ENCODE results near the gene CCDC88C.

DNA sequence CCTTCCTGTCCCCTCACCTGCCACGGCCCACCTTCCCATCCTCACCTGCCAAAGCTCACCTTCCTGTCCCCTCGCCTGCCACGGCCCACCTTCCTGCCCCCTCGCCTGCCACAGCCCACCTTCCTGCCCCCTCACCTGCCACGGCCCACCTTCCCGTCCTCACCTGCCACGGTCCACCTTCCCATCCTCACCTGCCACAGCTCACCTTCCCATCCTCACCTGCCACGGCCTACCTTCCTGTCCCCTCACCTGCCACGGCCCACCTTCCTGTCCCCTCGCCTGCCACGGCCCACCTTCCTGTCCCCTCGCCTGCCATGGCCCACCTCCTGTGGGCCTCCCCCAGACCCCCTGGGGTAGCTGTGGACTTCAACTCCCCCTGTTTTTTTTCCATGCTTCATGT, 124.3 kb downstream of the CCDC88C start:
- TF ChIP-seq, protein P1, sequence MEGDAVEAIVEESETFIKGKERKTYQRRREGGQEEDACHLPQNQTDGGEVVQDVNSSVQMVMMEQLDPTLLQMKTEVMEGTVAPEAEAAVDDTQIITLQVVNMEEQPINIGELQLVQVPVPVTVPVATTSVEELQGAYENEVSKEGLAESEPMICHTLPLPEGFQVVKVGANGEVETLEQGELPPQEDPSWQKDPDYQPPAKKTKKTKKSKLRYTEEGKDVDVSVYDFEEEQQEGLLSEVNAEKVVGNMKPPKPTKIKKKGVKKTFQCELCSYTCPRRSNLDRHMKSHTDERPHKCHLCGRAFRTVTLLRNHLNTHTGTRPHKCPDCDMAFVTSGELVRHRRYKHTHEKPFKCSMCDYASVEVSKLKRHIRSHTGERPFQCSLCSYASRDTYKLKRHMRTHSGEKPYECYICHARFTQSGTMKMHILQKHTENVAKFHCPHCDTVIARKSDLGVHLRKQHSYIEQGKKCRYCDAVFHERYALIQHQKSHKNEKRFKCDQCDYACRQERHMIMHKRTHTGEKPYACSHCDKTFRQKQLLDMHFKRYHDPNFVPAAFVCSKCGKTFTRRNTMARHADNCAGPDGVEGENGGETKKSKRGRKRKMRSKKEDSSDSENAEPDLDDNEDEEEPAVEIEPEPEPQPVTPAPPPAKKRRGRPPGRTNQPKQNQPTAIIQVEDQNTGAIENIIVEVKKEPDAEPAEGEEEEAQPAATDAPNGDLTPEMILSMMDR (IDR thresholded peaks at IDR 0.05), result no peak
- TF ChIP-seq TCF7L2 (IDR thresholded peaks at IDR 0.05; ENCODE audit: low read depth, low read length) (no peak), POLR2AphosphoS5 (IDR thresholded peaks at IDR 0.05; ENCODE audit: low read depth, low read length) (no peak)
